ENCODE measurements around the gene SLC35E4. TPM values are rescaled to one million over a fixed set of nuclear protein-coding genes. Genes with fewer than 3 reads are reported as not detected.

SLC35E4 gene
- total RNA-seq, 1 donor from 2014 or later = 3.1 TPM

DNA sequence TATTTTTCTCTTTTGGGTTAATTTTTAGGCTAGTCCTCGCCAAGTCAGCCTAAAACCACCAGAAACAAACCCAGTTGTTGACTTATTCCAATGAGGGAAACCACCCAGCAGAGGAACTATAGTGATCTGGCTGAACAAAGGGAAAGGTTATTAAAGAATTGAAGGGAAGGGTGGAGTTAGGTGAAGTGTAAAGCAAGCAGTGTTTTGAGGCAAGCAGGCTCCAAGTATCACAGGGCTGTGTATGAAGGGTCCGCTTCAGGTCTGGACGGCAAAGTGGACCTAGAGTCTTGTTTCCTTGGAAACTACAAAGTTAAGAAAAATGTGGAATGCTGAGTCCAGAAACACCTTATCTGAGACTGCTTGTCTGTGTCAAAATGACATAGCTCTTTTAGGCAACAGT, 31.8 kb upstream of the SLC35E4 start:
- intact Hi-C loops (cut with DNase I) = no loop called here
- ATAC-seq (no peak), DNase-seq (no peak)
- no peaks in the 10 kb centered on the region for H3K36me3 ChIP-seq
- no peak overlapping the region for H3K27ac ChIP-seq
- peaks cover 32% of the 10 kb centered on the region for H3K4me1 ChIP-seq
- TF ChIP-seq, protein P1, sequence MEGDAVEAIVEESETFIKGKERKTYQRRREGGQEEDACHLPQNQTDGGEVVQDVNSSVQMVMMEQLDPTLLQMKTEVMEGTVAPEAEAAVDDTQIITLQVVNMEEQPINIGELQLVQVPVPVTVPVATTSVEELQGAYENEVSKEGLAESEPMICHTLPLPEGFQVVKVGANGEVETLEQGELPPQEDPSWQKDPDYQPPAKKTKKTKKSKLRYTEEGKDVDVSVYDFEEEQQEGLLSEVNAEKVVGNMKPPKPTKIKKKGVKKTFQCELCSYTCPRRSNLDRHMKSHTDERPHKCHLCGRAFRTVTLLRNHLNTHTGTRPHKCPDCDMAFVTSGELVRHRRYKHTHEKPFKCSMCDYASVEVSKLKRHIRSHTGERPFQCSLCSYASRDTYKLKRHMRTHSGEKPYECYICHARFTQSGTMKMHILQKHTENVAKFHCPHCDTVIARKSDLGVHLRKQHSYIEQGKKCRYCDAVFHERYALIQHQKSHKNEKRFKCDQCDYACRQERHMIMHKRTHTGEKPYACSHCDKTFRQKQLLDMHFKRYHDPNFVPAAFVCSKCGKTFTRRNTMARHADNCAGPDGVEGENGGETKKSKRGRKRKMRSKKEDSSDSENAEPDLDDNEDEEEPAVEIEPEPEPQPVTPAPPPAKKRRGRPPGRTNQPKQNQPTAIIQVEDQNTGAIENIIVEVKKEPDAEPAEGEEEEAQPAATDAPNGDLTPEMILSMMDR (IDR thresholded peaks at IDR 0.05) = no peak
- no peak overlapping the region for H3K4me3 ChIP-seq
- no peaks in the 10 kb centered on the region for H3K27me3 ChIP-seq (ENCODE audit: low read depth)
- no peaks in the 10 kb centered on the region for H3K9me3 ChIP-seq

DNA sequence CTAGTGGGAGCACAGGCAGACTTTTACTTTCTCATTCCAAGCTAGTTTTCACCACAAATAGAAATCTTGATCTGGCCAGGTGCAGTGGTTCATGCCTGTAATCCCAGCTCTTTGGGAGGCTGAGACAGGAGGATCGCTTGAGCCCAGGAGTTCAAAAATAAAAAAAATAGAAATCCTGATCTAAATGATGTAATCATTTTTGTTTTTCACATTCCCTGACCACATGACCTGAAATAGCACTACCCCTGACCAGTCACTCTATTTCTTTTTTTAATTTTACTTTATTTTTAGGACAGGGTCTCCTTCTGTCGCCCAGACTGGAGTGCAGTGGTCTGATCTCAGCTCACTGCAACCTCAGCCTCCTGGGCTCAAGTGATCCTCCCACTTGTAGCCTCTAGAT, 30.9 kb upstream of the SLC35E4 start:
- ATAC-seq = no peak
- H3K27me3 ChIP-seq (ENCODE audit: low read depth) = no peaks in the 10 kb centered on the region
- TF ChIP-seq, protein P1 (IDR thresholded peaks at IDR 0.05) = no peak
- H3K4me1 ChIP-seq = peaks cover 39% of the 10 kb centered on the region
- H3K27ac ChIP-seq = no peak overlapping the region
- no peak overlapping the region for H3K4me3 ChIP-seq
- no peaks in the 10 kb centered on the region for H3K9me3 ChIP-seq
- H3K36me3 ChIP-seq = no peaks in the 10 kb centered on the region
- no peak for DNase-seq
- intact Hi-C loops (cut with DNase I) = no loop called here

DNA sequence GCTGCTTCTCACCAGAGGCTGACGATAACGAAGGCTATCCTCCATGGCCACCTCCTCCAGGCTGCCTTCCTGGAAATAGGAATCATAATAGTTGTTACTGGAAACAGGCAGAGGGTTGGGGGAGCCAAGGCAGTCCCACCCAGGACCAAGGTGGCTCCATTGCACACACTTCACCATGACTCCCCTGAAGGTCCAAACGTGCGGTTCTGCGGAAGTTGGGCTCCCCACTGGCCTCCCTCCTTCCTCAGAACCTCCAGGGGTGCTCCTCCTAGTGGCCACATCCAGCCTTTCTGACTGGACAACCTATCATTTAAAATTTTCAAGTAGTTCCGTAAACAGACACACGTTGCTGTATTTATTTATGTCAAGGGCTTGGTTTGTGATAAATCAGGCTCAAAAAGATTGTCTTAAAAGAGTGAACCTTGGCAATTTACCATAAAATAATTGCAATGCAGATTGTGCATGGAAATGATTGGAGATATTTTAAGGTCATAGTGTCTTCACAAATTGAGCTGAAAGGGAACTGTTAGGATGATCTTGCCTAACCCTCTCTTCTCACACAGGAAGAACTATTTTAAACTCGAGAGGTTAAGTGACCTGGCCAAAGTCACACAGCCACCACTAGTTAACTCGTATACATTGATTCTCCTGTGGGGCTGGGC, 30.0 kb upstream of the SLC35E4 start:
- H3K27ac ChIP-seq = peak overlapping the region; percentile 86
- ATAC-seq (peak; percentile 58 to 71), DNase-seq (peak; percentile 70)
- H3K36me3 ChIP-seq = peaks cover under 1% of the 10 kb centered on the region
- no peaks in the 10 kb centered on the region for H3K27me3 ChIP-seq (ENCODE audit: low read depth)
- H3K4me1 ChIP-seq = peaks cover 43% of the 10 kb centered on the region
- intact Hi-C loops (cut with DNase I) = no loop called here
- H3K4me3 ChIP-seq = peak overlapping the region; percentile 79
- TF ChIP-seq, protein P1 (IDR thresholded peaks at IDR 0.05) = peak; percentile 75
- H3K9me3 ChIP-seq = no peaks in the 10 kb centered on the region

DNA sequence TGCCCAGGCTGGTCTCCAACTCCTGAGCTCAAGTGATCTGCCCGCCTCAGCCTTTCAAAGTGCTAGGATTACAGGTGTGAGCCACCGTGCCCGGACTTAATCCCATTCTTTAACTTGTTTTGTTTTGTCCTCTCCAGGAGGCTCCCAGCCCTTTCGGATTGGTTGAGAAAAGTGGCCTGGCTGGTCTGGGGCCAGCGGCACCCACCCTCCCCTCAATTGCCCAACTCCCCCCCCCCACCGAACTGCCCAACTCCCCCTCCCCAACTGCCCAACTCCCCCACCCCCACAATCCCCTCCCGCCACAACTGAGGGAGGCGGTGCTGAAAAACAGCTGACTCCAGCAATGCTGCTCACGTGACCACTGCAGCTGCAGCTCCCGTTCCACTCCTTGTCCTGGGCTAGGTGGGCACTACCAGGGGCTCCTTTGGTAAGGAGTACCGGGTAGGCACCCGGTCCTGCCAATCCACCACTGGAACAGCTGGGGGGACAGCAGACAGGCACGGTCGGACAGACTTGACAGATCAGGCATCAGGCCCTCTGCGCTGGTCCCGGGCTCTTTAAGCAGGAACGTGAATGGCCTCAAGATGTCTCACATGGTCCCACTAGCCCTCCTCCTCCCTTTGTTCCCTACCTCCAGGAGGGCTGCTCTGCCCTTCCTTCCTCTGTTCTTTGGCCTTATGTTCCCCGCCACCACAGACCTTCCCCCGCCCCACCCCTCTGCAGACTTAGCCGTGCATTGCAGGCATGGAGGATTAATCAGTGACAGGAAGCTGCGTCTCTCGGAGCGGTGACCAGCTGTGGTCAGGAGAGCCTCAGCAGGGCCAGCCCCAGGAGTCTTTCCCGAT, 28.9 kb upstream of the SLC35E4 start, which contains the start of gene TCN2:
Gene TCN2 (plus strand): TSS at position 720 of the 845 bp plus-strand sequence. CDS start 158 bp downstream, outside the sequence.
- peak within 1 kb of the TSS; percentile 86 for H3K27ac ChIP-seq
- DNase-seq (peak; percentile 80), ATAC-seq (peak; percentile 76 to 78)
- intact Hi-C loops (cut with DNase I) = no loop called here
- peak within 1 kb of the TSS; percentile 79 for H3K4me3 ChIP-seq
- H3K9me3 ChIP-seq = no peaks in the 10 kb centered on the region
- H3K36me3 ChIP-seq = peaks cover 11% of the 10 kb centered on the region
- H3K27me3 ChIP-seq (ENCODE audit: low read depth) = no peaks in the 10 kb centered on the region
- H3K4me1 ChIP-seq = peaks cover 43% of the 10 kb centered on the region
- TF ChIP-seq, protein P1 (IDR thresholded peaks at IDR 0.05) = no peak

DNA sequence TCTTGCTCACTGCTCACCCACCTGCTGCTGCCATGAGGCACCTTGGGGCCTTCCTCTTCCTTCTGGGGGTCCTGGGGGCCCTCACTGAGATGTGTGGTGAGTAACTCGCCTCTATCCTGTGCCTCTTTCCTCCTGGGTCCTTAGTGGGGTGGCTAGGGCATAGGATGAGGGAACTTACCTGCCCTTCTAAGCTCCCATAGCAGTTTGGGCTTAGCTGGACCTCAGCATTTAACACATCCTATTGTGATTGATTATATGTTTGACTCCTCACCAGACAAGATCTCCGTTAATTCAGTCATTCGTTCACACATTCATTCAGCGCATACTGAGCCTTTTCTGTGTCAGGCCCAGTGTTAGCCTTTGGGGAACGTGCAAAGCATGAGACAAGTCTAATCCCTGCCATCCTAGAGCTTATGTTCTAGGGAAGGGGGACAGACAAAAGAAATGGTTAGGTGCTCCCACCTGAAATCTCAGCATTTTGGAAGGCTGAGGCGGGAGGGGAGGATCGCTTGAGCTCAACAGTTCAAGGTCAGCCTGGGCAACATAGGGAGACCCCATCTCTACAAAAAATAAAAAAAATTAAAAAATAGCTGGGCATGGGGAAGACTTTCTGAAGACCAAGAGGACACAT, 28.2 kb upstream of the SLC35E4 start:
- Histone ChIP-seq H3K9me3 (no peaks in the 10 kb centered on the region), H3K4me1 (peaks cover 43% of the 10 kb centered on the region), H3K36me3 (peaks cover 17% of the 10 kb centered on the region), H3K27ac (peak overlapping the region; percentile 86), H3K4me3 (peak overlapping the region; percentile 79), H3K27me3 (ENCODE audit: low read depth) (no peaks in the 10 kb centered on the region)
- ATAC-seq = no peak
- TF ChIP-seq, protein P1 (IDR thresholded peaks at IDR 0.05) = no peak
- DNase-seq = no peak
- intact Hi-C loops (cut with DNase I) = no loop called here
